A204.1 (cell line): ENCODE measurements around the gene SRC.
"Not testable (repeated sequence)": the region's sequence is repeated elsewhere in the genome, so short reads cannot be mapped to it uniquely, and the experiment has no call there.

Experiments used
- FAIRE-seq: peaks from 2 replicates; lab custom pipeline; 2012; peaks lifted over from hg19 to GRCh38; lab: Jason Lieb, UNC

Gene SRC

GRCh38 chr20:37364013-37364926 is 18.3 kb downstream of the SRC start:
- FAIRE-seq: no peak

GRCh38 chr20:37364927-37365272 is 19.0 kb downstream of the SRC start:
- no peak for FAIRE-seq

- FAIRE-seq: no peak
Measured at GRCh38 chr20:37365760-37366638, 20.1 kb downstream of the SRC start.

- FAIRE-seq: no peak
Measured at GRCh38 chr20:37366743-37367142, 20.8 kb downstream of the SRC start.

GRCh38 chr20:37369846-37370245 is 23.9 kb downstream of the SRC start:
- FAIRE-seq: no peak

GRCh38 chr20:37371845-37372244 is 25.9 kb downstream of the SRC start:
- not testable (repeated sequence) for FAIRE-seq

GRCh38 chr20:37372441-37372840 is 26.5 kb downstream of the SRC start:
- FAIRE-seq: no peak

GRCh38 chr20:37373020-37373598 is 27.2 kb downstream of the SRC start:
- FAIRE-seq: no peak

- FAIRE-seq: no peak
Measured at GRCh38 chr20:37375227-37375626, 29.3 kb downstream of the SRC start.

- FAIRE-seq: no peak
Measured at GRCh38 chr20:37376324-37376723, 30.4 kb downstream of the SRC start.

- FAIRE-seq: no peak
Measured at GRCh38 chr20:37376791-37377190, 30.9 kb downstream of the SRC start.

- no peak for FAIRE-seq
Measured at GRCh38 chr20:37377346-37378081, 31.6 kb downstream of the SRC start.

- FAIRE-seq: no peak
Measured at GRCh38 chr20:37378420-37378784, 32.5 kb downstream of the SRC start.

GRCh38 chr20:37378785-37379598 is 33.1 kb downstream of the SRC start:
- no peak for FAIRE-seq

- FAIRE-seq: no peak
Measured at GRCh38 chr20:37379967-37380828, 34.3 kb downstream of the SRC start.

- no peak for FAIRE-seq
Measured at GRCh38 chr20:37380864-37381579, 35.1 kb downstream of the SRC start.

- no peak for FAIRE-seq
Measured at GRCh38 chr20:37381621-37382471, 35.9 kb downstream of the SRC start.

- no peak for FAIRE-seq
Measured at GRCh38 chr20:37382482-37383120, 36.7 kb downstream of the SRC start.
